AG04450 (cell line): ENCODE data around the gene ORC3. TPM values are rescaled to one million over a fixed set of nuclear protein-coding genes. Genes with fewer than 3 reads are reported as not detected.
"Not testable (repeated sequence)": the region's sequence is repeated elsewhere in the genome, so short reads cannot be mapped to it uniquely, and the experiment has no call there.

Source experiments
- CTCF ChIA-PET: fragments of 300-600, 350-600 bp; formaldehyde crosslinking; extraction: SDS; loops from one replicate; lab custom pipeline; 2022; ENCODE audit warnings: antibody characterized with exemption, inconsistent platforms; lab: Charles Lee
- POLR2A ChIA-PET: fragments of 350-600 bp; formaldehyde crosslinking; extraction: SDS; loops from one replicate; lab custom pipeline; 2021; ENCODE audit warnings: antibody characterized with exemption, inconsistent platforms; lab: Yijun Ruan, JAX
- DNase-seq: peaks from one replicate; pipeline ENCODE4 v3.0.0-alpha.2; 2011; ENCODE audit warnings: low read depth, low spot score
- H3K27ac ChIP-seq: one replicate; pipeline ENCODE4 v1.5.1; 2012; ENCODE audit warnings: low read depth, low read length, control low read depth
- H3K27me3 ChIP-seq: one replicate; pipeline ENCODE4 v1.6.0; 2012; ENCODE audit warnings: low read length; ENCODE audit not compliant: control insufficient read depth, insufficient read depth
- H3K4me3 ChIP-seq: 2 replicates; pipeline ENCODE4 v1.5.1; 2011; ENCODE audit warnings: mild to moderate bottlenecking, low read depth, low read length, control low read depth
- H3K9me3 ChIP-seq: 2 replicates; pipeline ENCODE4 v1.5.1; 2012; ENCODE audit warnings: low read length; ENCODE audit not compliant: control insufficient read depth, insufficient read depth
- CTCF ChIP-seq: IDR thresholded peaks from 2 replicates; pipeline ENCODE4 v1.5.1; 2011; ENCODE audit warnings: low read depth, low read length, control low read depth, inconsistent platforms
- polyA plus RNA-seq: library from polyadenylated mRNA; depleted of rRNA; stranded (reverse); fragments of >200 nt; gene quantifications from 2 replicates; pipeline ENCODE4 v1.2.3, GENCODE V29; 2011; rRNA removed

The ORC3 gene
- polyA plus RNA-seq, 1 experiment = 39.5 TPM

GRCh38 chr6:87706187-87706966 lies 116.4 kb downstream of the ORC3 start:
- DNase-seq = no peak
- no peaks in the 10 kb centered on the region; the same call in 1 of the 2 replicates for H3K9me3 ChIP-seq
- H3K27ac ChIP-seq = peak overlapping the region; percentile 78
- ChIA-PET POLR2A (interaction anchor here (0.5 to 1.5 kb wide), 5 partner anchors 14 to 90 kb away, joined by 3 to 5 read pairs (median 3); no protein-coding TSS in a partner anchor), CTCF (interaction anchor here (0.8 to 1.6 kb wide), 2 partner anchors 125 to 298 kb away, joined by 3 to 4 read pairs; partner anchors contain the start of gene CFAP206)
- H3K4me3 ChIP-seq = no peak overlapping the region
- no peak for TF ChIP-seq CTCF
- H3K27me3 ChIP-seq = no peaks in the 10 kb centered on the region

- CTCF ChIA-PET = interaction anchor here (0.7 kb wide), 1 partner anchor 63 kb away, joined by 6 read pairs; no protein-coding TSS in a partner anchor
- H3K27me3 ChIP-seq, POLR2A ChIA-PET, H3K4me3 ChIP-seq, DNase-seq, H3K27ac ChIP-seq, H3K9me3 ChIP-seq: not testable (repeated sequence)
Observed at GRCh38 chr6:87708581-87709427, 118.9 kb downstream of the ORC3 start.

- CTCF ChIA-PET = no interaction called here
Observed at GRCh38 chr6:87710090-87710489, 120.2 kb downstream of the ORC3 start.

GRCh38 chr6:87712713-87713112 lies 122.8 kb downstream of the ORC3 start:
- DNase-seq, POLR2A ChIA-PET, CTCF ChIA-PET: not testable (repeated sequence)

More at GRCh38 chr6:87710090-87710489, 120.2 kb downstream of the ORC3 start:
- no peak overlapping the region for H3K4me3 ChIP-seq
- POLR2A ChIA-PET = no interaction called here
- no peak for TF ChIP-seq CTCF
- no peak overlapping the region for H3K27ac ChIP-seq
- no peaks in the 10 kb centered on the region for H3K9me3 ChIP-seq
- no peak for DNase-seq
- H3K27me3 ChIP-seq = no peaks in the 10 kb centered on the region

GRCh38 chr6:87714093-87714842 lies 124.3 kb downstream of the ORC3 start:
- no peak for TF ChIP-seq CTCF
- Histone ChIP-seq H3K27me3 (no peaks in the 10 kb centered on the region), H3K27ac (peak overlapping the region; percentile 49), H3K4me3 (no peak overlapping the region), H3K9me3 (no peaks in the 10 kb centered on the region)
- DNase-seq = no peak
- ChIA-PET CTCF (interaction anchor here (0.5 to 0.8 kb wide), 2 partner anchors 11 to 14 kb away, joined by 3 to 7 read pairs; no protein-coding TSS in a partner anchor), POLR2A (interaction anchor here (1.0 to 1.3 kb wide), 2 partner anchors 9 to 12 kb away, joined by 5 to 8 read pairs; partner anchors contain the start of gene AKIRIN2)

More at GRCh38 chr6:87712713-87713112, 122.8 kb downstream of the ORC3 start:
- not testable (repeated sequence) for H3K4me3 ChIP-seq, H3K27ac ChIP-seq, H3K9me3 ChIP-seq, H3K27me3 ChIP-seq

Other genes with a start within 250 kb of the ORC3 start
- gene C6orf163, start 245.3 kb upstream of the ORC3 start, polyA plus RNA-seq = 0.57 and 0.81 TPM in 2 replicates
- 0.11 TPM in 1 of 2 replicates, not detected in the other for gene CFAP206, start 182.2 kb upstream of the ORC3 start, polyA plus RNA-seq
- 20.5 and 30.3 TPM in 2 replicates for gene SLC35A1, start 117.2 kb upstream of the ORC3 start, polyA plus RNA-seq
- 22.4 and 28.1 TPM in 2 replicates for gene RARS2, start 148 bp upstream of the ORC3 start, polyA plus RNA-seq
- 30.4 and 31.3 TPM in 2 replicates for gene AKIRIN2, start 112.1 kb downstream of the ORC3 start, polyA plus RNA-seq